OCI-LY7 (cell line): ENCODE data around the gene ARFIP2. TPM values are rescaled to one million over a fixed set of nuclear protein-coding genes. Genes with fewer than 3 reads are reported as not detected.

Experiments
- BruUV-seq: library from RNA; stranded (reverse); fragments of 400-500 nt; replicated peaks from 2 replicates; lab custom pipeline; 2021; lab: Mats Ljungman, UMichigan
- CTCF ChIA-PET: fragments of 300-600 bp; sonication (Branson Sonifier 250); formaldehyde crosslinking; loops from one replicate; lab custom pipeline; 2022; ENCODE audit warnings: antibody characterized with exemption; ENCODE audit not compliant: unreplicated experiment; lab: Charles Lee
- POLR2A ChIA-PET: fragments of 300-600 bp; sonication (Branson Sonifier 250); formaldehyde crosslinking; loops from one replicate; lab custom pipeline; 2022; ENCODE audit warnings: antibody characterized with exemption; lab: Charles Lee
- DNase-seq: peaks from one replicate; pipeline ENCODE4 v3.0.0-alpha.2; 2015; ENCODE audit warnings: low spot score
- H2AFZ ChIP-seq: fragments of 200-600 bp; sonication (generic), shearing (Covaris generic); 2 replicates; pipeline ENCODE4 v1.6.1; 2014; ENCODE audit warnings: mild to moderate bottlenecking, antibody characterized with exemption, low read length, moderate library complexity
- H3K27ac ChIP-seq: fragments of 200-600 bp; sonication (generic); 2 replicates; pipeline ENCODE4 v1.5.1; 2014; ENCODE audit warnings: mixed run types, low read depth, mild to moderate bottlenecking, moderate library complexity, low read length, inconsistent platforms; ENCODE audit not compliant: poor library complexity, severe bottlenecking
- H3K36me3 ChIP-seq: fragments of 200-600 bp; sonication (generic); 2 replicates; pipeline ENCODE4 v1.6.1; 2014; ENCODE audit warnings: mild to moderate bottlenecking, antibody characterized with exemption, low read length, moderate library complexity, mixed read lengths; ENCODE audit not compliant: insufficient read depth
- H3K4me1 ChIP-seq: fragments of 200-600 bp; sonication (generic); 2 replicates; pipeline ENCODE4 v1.5.1; 2014; ENCODE audit warnings: mild to moderate bottlenecking, low read length; ENCODE audit not compliant: insufficient read depth, poor library complexity, severe bottlenecking
- H3K4me2 ChIP-seq: fragments of 200-600 bp; sonication (generic); 2 replicates; pipeline ENCODE4 v1.6.1; 2014; ENCODE audit warnings: mild to moderate bottlenecking, low read length
- H3K4me3 ChIP-seq: fragments of 200-600 bp; sonication (generic); 2 replicates; pipeline ENCODE4 v1.5.1; 2014; ENCODE audit warnings: mild to moderate bottlenecking, low read depth, low read length; ENCODE audit not compliant: poor library complexity, severe bottlenecking
- H3K79me2 ChIP-seq: fragments of 200-600 bp; sonication (generic); 2 replicates; pipeline ENCODE4 v1.6.1; 2016; ENCODE audit warnings: low read depth, mild to moderate bottlenecking, low read length, moderate library complexity, mixed read lengths; ENCODE audit not compliant: insufficient read depth
- H3K9me2 ChIP-seq: fragments of 200-600 bp; sonication (generic); 2 replicates; pipeline ENCODE4 v1.6.1; 2016; ENCODE audit warnings: mild to moderate bottlenecking, low read length, mixed read lengths; ENCODE audit not compliant: insufficient read depth
- H3K9me3 ChIP-seq: fragments of 200-600 bp; sonication (generic); 2 replicates; pipeline ENCODE4 v1.6.1; 2014; ENCODE audit warnings: mild to moderate bottlenecking, mixed run types, low read length, mixed read lengths
- H4K20me1 ChIP-seq: fragments of 200-600 bp; sonication (generic); 2 replicates; pipeline ENCODE4 v1.6.1; 2014; ENCODE audit warnings: mild to moderate bottlenecking, antibody characterized with exemption, low read length, moderate library complexity, mixed read lengths; ENCODE audit not compliant: insufficient read depth
- EZH2phosphoT487 ChIP-seq: fragments of 200-600 bp; sonication (generic); IDR thresholded peaks from 2 replicates; pipeline ENCODE4 v1.6.1; 2018; ENCODE audit warnings: low read depth, borderline replicate concordance, mild to moderate bottlenecking, mixed run types, antibody characterized with exemption, low read length, moderate library complexity, mixed read lengths
- intact Hi-C: fragments of 100-400 bp; cut with micrococcal nuclease; formaldehyde crosslinking; loops from one replicate; pipeline ENCODE4 v1.10.0; 2022; ENCODE audit not compliant: unreplicated experiment
- total RNA-seq, 2 experiments: library from RNA; depleted of rRNA in 1 of 2; stranded (reverse); fragments of >200 nt in 1 of 2; shearing (Covaris generic) in 1 of 2; gene quantifications; 2 replicates each; pipeline ENCODE4 v1.2.3, GENCODE V29; 2014 to 2022
- TF ChIP-seq, protein P1 (sequence below): fragments of 200-600 bp; sonication (generic); conservative IDR thresholded peaks from 2 replicates; pipeline ENCODE4 v1.5.1; 2014; ENCODE audit warnings: mild to moderate bottlenecking, antibody characterized with exemption, low read length, moderate library complexity, mixed read lengths

ARFIP2 gene
- total RNA-seq, 2 experiments from 2014 or later, result 40.7 to 49.0 TPM

DNA sequence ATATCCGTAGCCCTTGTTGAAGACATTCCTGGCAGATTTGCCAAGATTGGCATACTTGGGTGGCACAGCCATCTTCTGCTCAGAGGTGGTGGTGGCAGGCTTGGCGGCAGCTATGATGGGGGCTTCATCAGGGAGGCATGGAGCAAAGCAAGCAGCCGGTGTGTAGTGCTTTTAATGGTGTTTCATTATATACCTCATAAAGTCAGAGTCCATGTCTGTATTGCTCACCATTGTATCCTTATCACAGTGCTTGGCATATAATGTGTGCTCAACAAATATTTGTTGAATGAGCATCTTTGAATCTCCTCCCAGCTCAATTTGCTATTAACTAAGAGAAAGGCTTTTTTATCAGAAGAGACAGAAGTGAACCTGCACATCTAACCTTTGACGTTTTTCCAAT, 8.2 kb upstream of the ARFIP2 start:
- H3K4me2 ChIP-seq, result no peak overlapping the region
- BruUV-seq, result no TSS peak
- intact Hi-C loops, result no loop called here

DNA sequence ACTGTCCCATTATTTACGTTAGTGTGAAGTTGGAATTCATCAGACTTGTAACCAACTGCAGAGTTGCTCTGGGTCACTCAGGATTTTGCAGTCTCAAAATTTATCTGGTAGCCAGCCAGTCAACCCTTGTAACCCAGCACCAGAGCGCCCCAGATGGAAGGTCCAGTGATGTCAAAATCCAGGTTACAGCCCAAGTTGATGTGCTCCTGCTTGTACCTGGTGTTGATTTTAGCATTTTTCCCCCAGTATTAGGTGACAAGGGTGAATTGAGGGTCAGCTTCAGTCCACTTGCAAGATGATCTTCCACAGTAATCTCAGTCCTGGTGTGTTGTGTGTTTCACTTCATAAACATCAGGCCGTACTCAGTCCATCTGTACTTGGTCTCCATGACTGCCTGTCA, 7.7 kb upstream of the ARFIP2 start:
- POLR2A ChIA-PET, result no interaction called here
- Histone ChIP-seq H2AFZ (no peak overlapping the region), H3K4me1 (no peaks in the 10 kb centered on the region), H3K4me2 (no peak overlapping the region), H3K9me2 (no peaks in the 10 kb centered on the region), H4K20me1 (no peaks in the 10 kb centered on the region; the same call in 1 of the 2 replicates), H3K9me3 (no peaks in the 10 kb centered on the region), H3K27ac (no peak overlapping the region), H3K36me3 (peaks cover 86% of the 10 kb centered on the region), H3K79me2 (peaks cover under 1% of the 10 kb centered on the region; the same call in 1 of the 2 replicates), H3K4me3 (no peak overlapping the region)
- DNase-seq, result no peak
- BruUV-seq, result no TSS peak
- TF ChIP-seq, protein P1, sequence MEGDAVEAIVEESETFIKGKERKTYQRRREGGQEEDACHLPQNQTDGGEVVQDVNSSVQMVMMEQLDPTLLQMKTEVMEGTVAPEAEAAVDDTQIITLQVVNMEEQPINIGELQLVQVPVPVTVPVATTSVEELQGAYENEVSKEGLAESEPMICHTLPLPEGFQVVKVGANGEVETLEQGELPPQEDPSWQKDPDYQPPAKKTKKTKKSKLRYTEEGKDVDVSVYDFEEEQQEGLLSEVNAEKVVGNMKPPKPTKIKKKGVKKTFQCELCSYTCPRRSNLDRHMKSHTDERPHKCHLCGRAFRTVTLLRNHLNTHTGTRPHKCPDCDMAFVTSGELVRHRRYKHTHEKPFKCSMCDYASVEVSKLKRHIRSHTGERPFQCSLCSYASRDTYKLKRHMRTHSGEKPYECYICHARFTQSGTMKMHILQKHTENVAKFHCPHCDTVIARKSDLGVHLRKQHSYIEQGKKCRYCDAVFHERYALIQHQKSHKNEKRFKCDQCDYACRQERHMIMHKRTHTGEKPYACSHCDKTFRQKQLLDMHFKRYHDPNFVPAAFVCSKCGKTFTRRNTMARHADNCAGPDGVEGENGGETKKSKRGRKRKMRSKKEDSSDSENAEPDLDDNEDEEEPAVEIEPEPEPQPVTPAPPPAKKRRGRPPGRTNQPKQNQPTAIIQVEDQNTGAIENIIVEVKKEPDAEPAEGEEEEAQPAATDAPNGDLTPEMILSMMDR, result no peak
- TF ChIP-seq EZH2phosphoT487, result no peak
- intact Hi-C loops, result no loop called here
- CTCF ChIA-PET, result interaction anchor here (1.0 kb wide), 1 partner anchor 110 kb away, joined by 3 read pairs; no protein-coding TSS in a partner anchor

More for the DNA sequence above, 8.2 kb upstream of the ARFIP2 start:
- no peak overlapping the region for H3K27ac ChIP-seq
- no peaks in the 10 kb centered on the region for H3K4me1 ChIP-seq
- no peaks in the 10 kb centered on the region for H3K9me3 ChIP-seq
- CTCF ChIA-PET, result interaction anchor here (1.0 kb wide), 1 partner anchor 110 kb away, joined by 3 read pairs; no protein-coding TSS in a partner anchor
- H3K79me2 ChIP-seq, result no peaks in the 10 kb centered on the region
- no peaks in the 10 kb centered on the region; the same call in 1 of the 2 replicates for H4K20me1 ChIP-seq
- TF ChIP-seq, protein P1, result no peak
- no peak overlapping the region for H3K4me3 ChIP-seq
- POLR2A ChIA-PET, result interaction anchor here (0.6 kb wide), 1 partner anchor 12 kb away, joined by 3 read pairs; no protein-coding TSS in a partner anchor
- H3K9me2 ChIP-seq, result no peaks in the 10 kb centered on the region
- H3K36me3 ChIP-seq, result peaks cover 84% of the 10 kb centered on the region
- no peak overlapping the region for H2AFZ ChIP-seq
- DNase-seq, result no peak

DNA sequence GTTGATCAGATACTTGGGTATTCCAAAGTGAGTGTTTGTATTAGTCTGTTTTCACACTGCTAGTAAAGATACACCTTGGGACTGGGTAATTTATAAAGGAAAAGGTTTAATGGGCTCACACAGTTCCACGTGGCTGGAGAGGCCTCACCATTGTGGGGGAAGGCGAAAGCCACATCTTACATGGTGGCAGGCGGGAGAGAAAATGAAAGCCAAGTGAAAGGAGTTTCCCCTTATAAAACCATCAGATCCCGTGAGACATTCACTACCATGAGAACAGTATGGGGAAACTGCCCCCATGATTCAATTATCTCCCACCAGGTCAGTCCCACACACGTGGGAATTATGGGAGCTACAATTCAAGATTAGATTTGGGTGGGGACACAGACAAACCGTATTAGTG, 7.2 kb upstream of the ARFIP2 start:
- H3K36me3 ChIP-seq, result peaks cover 86% of the 10 kb centered on the region
- DNase-seq, result no peak
- no peaks in the 10 kb centered on the region; the same call in 1 of the 2 replicates for H4K20me1 ChIP-seq
- H3K9me2 ChIP-seq, result no peaks in the 10 kb centered on the region
- intact Hi-C loops, result no loop called here
- peaks cover 1% of the 10 kb centered on the region for H3K4me1 ChIP-seq
- no TSS peak for BruUV-seq
- CTCF ChIA-PET, result interaction anchor here (1.0 kb wide), 1 partner anchor 109 kb away, joined by 3 read pairs; no protein-coding TSS in a partner anchor
- H3K79me2 ChIP-seq, result peaks cover 5% of the 10 kb centered on the region; the same call in 1 of the 2 replicates
- no peak overlapping the region for H3K27ac ChIP-seq
- no peak for TF ChIP-seq EZH2phosphoT487
- TF ChIP-seq, protein P1, result no peak
- H2AFZ ChIP-seq, result no peak overlapping the region
- H3K9me3 ChIP-seq, result no peaks in the 10 kb centered on the region
- POLR2A ChIA-PET, result no interaction called here
- H3K4me2 ChIP-seq, result no peak overlapping the region
- H3K4me3 ChIP-seq, result no peak overlapping the region
